GM18873 (cell line): ENCODE results near the gene HEBP2.

ENCODE experiments used
- ATAC-seq: cut with Tn5 transposase; IDR thresholded peaks from one replicate; pipeline ENCODE4 v1.9.1; 2021; ENCODE audit warnings: mild to moderate bottlenecking, moderate library complexity, moderate number of reproducible peaks; ENCODE audit not compliant: unreplicated experiment, low FRiP score

HEBP2 gene

GRCh38 chr6:138450445-138450844, 46.4 kb downstream of the HEBP2 start:
- no peak for ATAC-seq

- ATAC-seq, result no peak
Measured at GRCh38 chr6:138451043-138451442, 47.0 kb downstream of the HEBP2 start.

GRCh38 chr6:138454981-138455706, 51.1 kb downstream of the HEBP2 start:
- ATAC-seq, result no peak

- peak; percentile 97 for ATAC-seq
Measured at GRCh38 chr6:138455746-138456400, 51.9 kb downstream of the HEBP2 start.

- peak; percentile 2 for ATAC-seq
Measured at GRCh38 chr6:138456401-138456790, 52.4 kb downstream of the HEBP2 start.

- ATAC-seq, result no peak
Measured at GRCh38 chr6:138461647-138462046, 57.6 kb downstream of the HEBP2 start.

GRCh38 chr6:138464085-138464484, 60.1 kb downstream of the HEBP2 start:
- ATAC-seq, result no peak

GRCh38 chr6:138465007-138465645, 61.1 kb downstream of the HEBP2 start:
- ATAC-seq, result no peak

GRCh38 chr6:138467901-138468300, 63.9 kb downstream of the HEBP2 start:
- ATAC-seq, result no peak

- no peak for ATAC-seq
Measured at GRCh38 chr6:138468320-138469015, 64.4 kb downstream of the HEBP2 start.
